HG03159 (cell line): ENCODE measurements around the gene MROH7.

Experiments used
- ATAC-seq: cut with Tn5 transposase; IDR thresholded peaks from one replicate; pipeline ENCODE4 v1.9.1; 2021; ENCODE audit warnings: mild to moderate bottlenecking, moderate library complexity; ENCODE audit not compliant: unreplicated experiment

The MROH7 gene

GRCh38 chr1:54694771-54695170, 53.2 kb downstream of the MROH7 start:
- ATAC-seq: no peak

- no peak for ATAC-seq
Observed at GRCh38 chr1:54695221-54695620, 53.6 kb downstream of the MROH7 start.

GRCh38 chr1:54695764-54696163, 54.2 kb downstream of the MROH7 start:
- no peak for ATAC-seq

- ATAC-seq: no peak
Observed at GRCh38 chr1:54696262-54696661, 54.7 kb downstream of the MROH7 start.

- no peak for ATAC-seq
Observed at GRCh38 chr1:54697896-54698295, 56.3 kb downstream of the MROH7 start.

GRCh38 chr1:54698346-54698745, 56.8 kb downstream of the MROH7 start:
- ATAC-seq: no peak

GRCh38 chr1:54699936-54700525, 58.4 kb downstream of the MROH7 start:
- ATAC-seq: no peak

GRCh38 chr1:54701066-54701465, 59.5 kb downstream of the MROH7 start:
- no peak for ATAC-seq

- ATAC-seq: no peak
Observed at GRCh38 chr1:54701996-54702395, 60.4 kb downstream of the MROH7 start.

GRCh38 chr1:54703471-54703870, 61.9 kb downstream of the MROH7 start:
- ATAC-seq: no peak

- no peak for ATAC-seq
Observed at GRCh38 chr1:54705153-54705552, 63.6 kb downstream of the MROH7 start.

GRCh38 chr1:54706419-54706818, 64.8 kb downstream of the MROH7 start:
- ATAC-seq: no peak

GRCh38 chr1:54708385-54708784, 66.8 kb downstream of the MROH7 start:
- ATAC-seq: no peak

- no peak for ATAC-seq
Observed at GRCh38 chr1:54709547-54710292, 68.1 kb downstream of the MROH7 start.

GRCh38 chr1:54710434-54710833, 68.8 kb downstream of the MROH7 start:
- ATAC-seq: no peak

- ATAC-seq: no peak
Observed at GRCh38 chr1:54710841-54711240, 69.3 kb downstream of the MROH7 start.

GRCh38 chr1:54711536-54711935, 70.0 kb downstream of the MROH7 start:
- ATAC-seq: no peak

GRCh38 chr1:54714881-54715492, 73.4 kb downstream of the MROH7 start:
- ATAC-seq: no peak

- ATAC-seq: peak; percentile 96
Observed at GRCh38 chr1:54715493-54716298, 74.1 kb downstream of the MROH7 start, which contains the start of gene TTC4. Gene TTC4, plus strand, starts transcription at chr1:54715861. Its CDS starts 48 bp downstream, at chr1:54715909.

GRCh38 chr1:54716299-54717047, 74.9 kb downstream of the MROH7 start:
- ATAC-seq: no peak

- no peak for ATAC-seq
Observed at GRCh38 chr1:54721719-54722118, 80.1 kb downstream of the MROH7 start.
